Measurements from ENCODE around the gene TLE5.

TLE5 gene

GRCh38 chr19:3062165-3063105, at the start of gene TLE5:
TSS of gene TLE5 (minus strand) at chr19:3062495. CDS start at chr19:3062200, 295 bp downstream.
- DNase-seq, result peak; percentile 38

- DNase-seq, result no peak
These were observed 49.4 kb upstream of the TLE5 start for GRCh38 chr19:3111586-3112247.

- DNase-seq, result no peak
These were observed 48.0 kb upstream of the TLE5 start for GRCh38 chr19:3110126-3110825.

GRCh38 chr19:3109491-3109890, 47.2 kb upstream of the TLE5 start:
- no peak for DNase-seq

- peak; percentile 47 for DNase-seq
These were observed 46.5 kb upstream of the TLE5 start for GRCh38 chr19:3108775-3109174.

DNA sequence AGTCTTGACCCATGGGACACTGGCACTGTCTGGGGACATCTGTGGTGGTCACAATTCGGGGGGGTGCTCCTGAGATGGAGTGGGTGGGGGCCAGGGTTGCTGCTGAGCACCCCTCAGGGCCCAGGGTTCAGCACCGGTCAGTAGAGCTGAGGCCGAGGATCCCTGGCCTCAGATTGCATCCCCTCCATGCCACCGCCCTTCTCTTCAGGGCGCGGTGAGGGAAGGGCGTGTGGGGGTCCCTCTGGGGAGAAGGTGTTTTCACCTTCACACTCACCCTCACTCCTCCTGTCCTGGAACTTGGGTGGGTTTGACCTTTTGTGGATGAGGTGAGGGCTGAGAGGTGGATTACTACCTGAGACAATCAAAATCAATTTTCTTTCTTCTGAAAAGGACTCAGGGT, 45.4 kb upstream of the TLE5 start:
- DNase-seq, result no peak

GRCh38 chr19:3106509-3107141, 44.3 kb upstream of the TLE5 start:
- DNase-seq, result no peak

GRCh38 chr19:3105641-3106508, 43.6 kb upstream of the TLE5 start:
- no peak for DNase-seq

- DNase-seq, result no peak
These were observed 42.4 kb upstream of the TLE5 start for GRCh38 chr19:3104708-3104983.

GRCh38 chr19:3102239-3103140, 40.2 kb upstream of the TLE5 start:
- DNase-seq, result no peak

DNA sequence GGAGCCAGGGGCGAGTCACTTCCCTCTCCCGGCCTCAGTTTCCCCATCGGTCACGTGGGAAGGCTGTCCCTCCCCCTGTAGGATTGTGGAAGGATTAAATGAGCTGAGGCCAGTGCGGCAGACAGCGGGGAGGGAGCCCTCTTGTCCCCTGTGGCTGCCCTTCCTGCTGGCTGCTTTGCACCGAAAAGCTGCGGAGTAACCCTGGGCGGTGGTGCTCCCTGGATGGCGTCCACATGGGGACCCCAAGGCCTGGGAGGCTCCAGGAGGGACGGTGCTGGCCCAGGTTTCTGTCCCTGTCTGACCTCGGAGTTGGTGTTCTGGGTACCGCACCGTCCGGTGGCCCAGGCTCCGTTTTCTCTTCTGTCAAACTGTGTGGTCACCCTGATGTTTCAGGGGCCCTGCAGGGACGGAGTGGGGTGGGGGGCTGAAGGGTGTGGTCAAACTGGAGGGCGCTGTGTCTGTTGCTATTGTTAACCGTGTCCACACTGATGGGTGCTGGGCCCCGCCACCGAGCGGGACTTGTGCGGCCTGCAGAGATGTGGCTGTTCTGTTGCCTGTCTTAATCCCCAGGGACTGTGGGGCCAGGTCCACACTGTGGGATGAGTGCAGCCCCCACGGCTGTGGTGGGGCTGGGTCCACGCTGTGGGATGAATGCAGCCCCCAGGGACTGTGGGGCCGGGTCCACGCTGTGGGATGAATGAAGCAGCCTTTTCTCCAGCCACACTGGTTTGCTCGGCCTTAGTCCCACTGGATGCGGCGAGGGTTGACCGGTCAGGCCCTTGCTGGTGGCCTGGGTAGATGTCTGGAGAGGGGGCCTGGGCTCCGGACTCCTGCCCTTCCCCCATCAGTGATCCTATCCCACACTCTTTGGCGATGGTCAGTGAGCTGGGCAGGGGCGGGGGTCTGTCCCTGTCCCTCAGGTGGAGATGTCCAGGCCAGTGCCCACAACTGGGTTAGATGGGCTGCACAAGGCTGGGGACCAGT, 38.7 kb upstream of the TLE5 start:
- no peak for DNase-seq

GRCh38 chr19:3100331-3100730, 38.0 kb upstream of the TLE5 start:
- no peak for DNase-seq

GRCh38 chr19:3099347-3100145, 37.3 kb upstream of the TLE5 start:
- DNase-seq, result no peak

- DNase-seq, result no peak
These were observed 36.4 kb upstream of the TLE5 start for GRCh38 chr19:3098515-3099346.

DNA sequence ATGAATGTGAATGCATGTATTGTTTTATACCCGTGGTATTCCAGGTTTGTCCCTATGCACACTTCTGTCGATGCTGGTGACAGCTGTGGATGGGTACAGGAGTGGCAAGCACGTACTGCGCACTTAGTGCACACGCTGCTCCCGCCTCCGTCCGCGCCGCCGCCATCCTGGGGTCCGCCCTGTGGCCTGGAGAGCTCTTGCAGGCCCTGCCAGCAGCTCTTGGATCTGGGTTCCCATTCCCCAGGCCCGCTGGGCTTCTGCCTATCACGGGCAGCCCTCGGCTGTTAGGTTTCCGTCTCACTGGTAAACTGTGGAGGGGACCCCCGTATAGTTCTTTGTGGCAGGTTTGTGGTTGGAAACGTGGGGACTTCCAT, 35.8 kb upstream of the TLE5 start:
- DNase-seq, result no peak

- no peak for DNase-seq
These were observed 35.2 kb upstream of the TLE5 start for GRCh38 chr19:3097442-3097871.

DNA sequence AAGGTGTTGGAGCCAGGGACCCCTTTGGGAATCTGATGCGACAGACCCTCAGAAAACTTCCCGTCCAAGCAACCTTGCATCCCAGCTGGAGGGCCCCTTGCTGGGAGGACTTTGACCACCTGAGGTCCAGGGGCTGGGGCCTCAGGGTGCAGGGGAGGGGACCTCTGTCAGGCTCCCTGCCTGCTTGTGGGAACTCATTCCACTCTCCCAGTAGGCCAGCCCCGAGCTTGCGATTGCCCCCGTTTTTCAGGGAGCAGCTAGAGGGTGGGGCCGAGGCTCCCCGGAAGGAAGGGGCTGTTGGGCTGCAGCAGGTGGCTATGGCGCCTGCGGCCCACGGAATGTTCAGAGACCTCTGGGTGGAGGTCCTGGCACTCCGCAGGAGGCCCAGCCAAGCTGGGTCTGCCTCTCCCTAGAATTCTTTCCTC, 34.6 kb upstream of the TLE5 start:
- DNase-seq, result no peak

GRCh38 chr19:3096267-3096901, 34.1 kb upstream of the TLE5 start:
- DNase-seq, result no peak
